B cell (primary cell): ENCODE results near the gene FAM200B. TPM values are rescaled to one million over a fixed set of nuclear protein-coding genes. Genes with fewer than 3 reads are reported as not detected.

Experiments used
- ATAC-seq: fragments of 200-7000 bp; cut with Tn5 transposase; one replicate; pipeline ENCODE4 v1.10.0; 2021; ENCODE audit warnings: low read depth, mild to moderate bottlenecking, moderate number of reproducible peaks, moderate library complexity
- CTCF ChIA-PET: fragments of 350-600 bp; sonication (Branson Sonifier 250); formaldehyde crosslinking; loops from one replicate; lab custom pipeline; 2021; ENCODE audit warnings: antibody characterized with exemption, inconsistent platforms; lab: Charles Lee
- POLR2A ChIA-PET: fragments of 350-600 bp; sonication (Branson Sonifier 250); formaldehyde crosslinking; loops from one replicate; lab custom pipeline; 2021; ENCODE audit warnings: antibody characterized with exemption; lab: Charles Lee
- DNase-seq: peaks from one replicate; pipeline ENCODE4 v3.0.0; 2013
- H2AFZ ChIP-seq: 2 replicates; pipeline ENCODE4 v1.6.1; 2012; ENCODE audit warnings: mild to moderate bottlenecking, low read depth, low read length; ENCODE audit not compliant: insufficient read depth, poor library complexity, severe bottlenecking
- H3K27ac ChIP-seq, 2 donors: 1 replicate in 1 of 2; 2 replicates in 1 of 2; pipeline ENCODE4 v1.5.1; 2012 to 2013; ENCODE audit warnings: low read length in 2 of 2, mild to moderate bottlenecking in 2 of 2, moderate library complexity in 1 of 2
- H3K27me3 ChIP-seq, 4 experiments: fragments of 200-600 bp in 1 of 4; sonication (generic) in 1 of 4; replicated peaks in 1 of 4; 1 replicate in 2 of 4; 2 replicates in 2 of 4; pipeline versions ENCODE4 v1.6.1 to v1.7.0; 2013 to 2016; ENCODE audit warnings: low read length in 3 of 4, mild to moderate bottlenecking in 2 of 4, mixed read lengths in 1 of 4, moderate library complexity in 1 of 4; ENCODE audit not compliant: insufficient read depth in 4 of 4, control insufficient read depth in 3 of 4; ENCODE audit errors: control extremely low read depth in 1 of 4
- H3K36me3 ChIP-seq, 2 experiments: replicated peaks in 1 of 2; 1 replicate in 1 of 2; 2 replicates in 1 of 2; pipeline versions ENCODE4 v1.6.1 to v1.7.1; 2013; ENCODE audit warnings: low read length in 1 of 2; ENCODE audit not compliant: insufficient read depth in 2 of 2, control insufficient read depth in 1 of 2; ENCODE audit errors: control extremely low read depth in 1 of 2, extremely low read depth in 1 of 2
- H3K4me1 ChIP-seq, 2 donors: fragments of 200-600 bp in 1 of 2; sonication (generic) in 1 of 2; 1 replicate in 1 of 2; 2 replicates in 1 of 2; pipeline versions ENCODE4 v1.5.1 to v1.6.1; 2013 to 2017; ENCODE audit warnings: low read length in 2 of 2; ENCODE audit not compliant: control insufficient read depth in 2 of 2, insufficient read depth in 2 of 2
- H3K4me2 ChIP-seq: replicated peaks from 2 replicates; pipeline ENCODE3; 2012; ENCODE audit warnings: mild to moderate bottlenecking, low read depth, low read length; ENCODE audit not compliant: poor library complexity, severe bottlenecking
- H3K4me3 ChIP-seq, 5 experiments: fragments of 200-600 bp in 1 of 5; sonication (generic) in 1 of 5; 1 replicate in 3 of 5; 2 replicates in 2 of 5; pipeline versions ENCODE4 v1.5.1 to v1.7.0; 2011 to 2016; ENCODE audit warnings: low read length in 4 of 5, mild to moderate bottlenecking in 4 of 5, low read depth in 2 of 5, control low read depth in 1 of 5, moderate library complexity in 1 of 5; ENCODE audit not compliant: insufficient read depth in 1 of 5; ENCODE audit errors: control extremely low read depth in 1 of 5, extremely low read depth in 1 of 5
- H3K79me2 ChIP-seq: fragments of 200-600 bp; sonication (generic); one replicate; pipeline ENCODE4 v1.6.0; 2016; ENCODE audit warnings: low read length; ENCODE audit not compliant: control insufficient read depth, insufficient read depth
- H3K9ac ChIP-seq: fragments of 200-600 bp; sonication (generic); 2 replicates; pipeline ENCODE4 v1.6.1; 2017; ENCODE audit warnings: mild to moderate bottlenecking, low read length, moderate library complexity
- H3K9me3 ChIP-seq, 3 donors: one replicate each; pipeline versions ENCODE4 v1.6.1 to v1.7.1; 2013; ENCODE audit warnings: low read length in 2 of 3; ENCODE audit not compliant: control insufficient read depth in 2 of 3, insufficient read depth in 1 of 3; ENCODE audit errors: control extremely low read depth in 1 of 3
- H4K20me1 ChIP-seq: 2 replicates; pipeline ENCODE4 v1.6.0; 2012; ENCODE audit warnings: mild to moderate bottlenecking, low read length; ENCODE audit not compliant: insufficient read depth, control insufficient read depth, poor library complexity, severe bottlenecking
- H3K27ac Mint-ChIP-seq: one replicate; pipeline ENCODE4 v1.8.0; 2021; ENCODE audit warnings: mixed read lengths
- H3K27me3 Mint-ChIP-seq: one replicate; pipeline ENCODE4 v1.8.0; 2021; ENCODE audit warnings: mixed read lengths
- H3K4me1 Mint-ChIP-seq: one replicate; pipeline ENCODE4 v1.8.0; 2021; ENCODE audit warnings: mixed read lengths
- H3K4me3 Mint-ChIP-seq: one replicate; pipeline ENCODE4 v1.8.0; 2021; ENCODE audit warnings: mixed read lengths
- H3K9me3 Mint-ChIP-seq: one replicate; pipeline ENCODE4 v1.8.0; 2022; ENCODE audit warnings: mixed read lengths; ENCODE audit not compliant: insufficient read depth
- EZH2 ChIP-seq: IDR thresholded peaks from 2 replicates; pipeline ENCODE4 v1.6.1; 2012; ENCODE audit warnings: borderline replicate concordance, low read depth, mild to moderate bottlenecking, moderate library complexity, low read length; ENCODE audit not compliant: insufficient read depth, poor library complexity, severe bottlenecking
- WGBS: methylation state at CpG from one replicate; pipeline ENCODE4 v1.1.5; 2013; ENCODE audit warnings: missing lambda C conversion rate; ENCODE audit not compliant: insufficient coverage; 5-methylcytosine and 5-hydroxymethylcytosine counted together
- intact Hi-C: fragments of 100-400 bp; cut with micrococcal nuclease; formaldehyde crosslinking; loops from one replicate; pipeline ENCODE4 v1.10.0; 2022
- polyA plus RNA-seq: library from polyadenylated mRNA; depleted of rRNA; stranded (reverse); fragments of >200 nt; gene quantifications from 2 replicates; pipeline ENCODE4 v1.2.3, GENCODE V29; 2012
- total RNA-seq, 2 donors: library from RNA; stranded (reverse); fragments of 120-200 nt in 1 of 2; gene quantifications; 1 replicate in 1 of 2; 2 replicates in 1 of 2; pipeline versions ENCODE4 v1.2.3 to v1.2.4, GENCODE V29; 2013 to 2022
- TF ChIP-seq, protein P1 (sequence below): fragments of 200-600 bp; IDR thresholded peaks from one replicate; pipeline ENCODE4 v1.8.0; 2022; ENCODE audit warnings: antibody characterized with exemption, mild to moderate bottlenecking

Gene FAM200B
- total and polyA plus RNA-seq, 2 donors (not counting 1 experiment from before 2014, with no cell fraction given) = 10.3 to 12.1 TPM

DNA sequence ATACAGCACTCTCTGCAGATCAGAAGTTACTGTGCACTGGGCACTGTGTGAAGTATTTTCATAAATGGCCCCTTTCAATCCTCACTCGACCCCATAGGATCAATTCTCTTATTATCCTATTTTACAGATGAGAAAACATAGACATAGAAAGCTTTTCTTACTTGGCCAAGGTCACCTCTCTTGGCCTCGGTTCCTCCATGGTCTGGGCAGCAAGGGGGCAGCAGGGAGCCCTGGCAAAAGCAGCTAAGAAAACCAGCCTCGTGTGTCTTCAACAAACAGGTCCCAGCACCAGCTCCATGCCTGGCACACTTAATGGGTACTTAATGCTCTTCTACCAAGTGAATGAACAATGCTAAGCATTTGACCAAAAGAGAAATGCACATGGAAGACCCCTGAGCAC is 55.6 kb downstream of the FAM200B start:
- Histone ChIP-seq H3K4me1 (peaks cover 0 to 12% of the 10 kb centered on the region in 2 donors), H4K20me1 (no peaks in the 10 kb centered on the region), H3K27ac (no peak overlapping the region), H3K9me3 (peaks cover 0 to 12% (median 11%) of the 10 kb centered on the region in 3 donors), H3K36me3 (no peaks in the 10 kb centered on the region), H3K4me2 (no peak overlapping the region), H3K4me3 (no peak overlapping the region), H2AFZ (no peak overlapping the region), H3K27me3 (peaks cover 0 to 3% (median 0%) of the 10 kb centered on the region in 4 experiments), H3K9ac (no peak overlapping the region), H3K79me2 (no peaks in the 10 kb centered on the region)
- DNase-seq (no peak), ATAC-seq (no peak)
- WGBS = 74% methylated on average over 2 of the region's 3 CpGs
- TF ChIP-seq, protein P1, sequence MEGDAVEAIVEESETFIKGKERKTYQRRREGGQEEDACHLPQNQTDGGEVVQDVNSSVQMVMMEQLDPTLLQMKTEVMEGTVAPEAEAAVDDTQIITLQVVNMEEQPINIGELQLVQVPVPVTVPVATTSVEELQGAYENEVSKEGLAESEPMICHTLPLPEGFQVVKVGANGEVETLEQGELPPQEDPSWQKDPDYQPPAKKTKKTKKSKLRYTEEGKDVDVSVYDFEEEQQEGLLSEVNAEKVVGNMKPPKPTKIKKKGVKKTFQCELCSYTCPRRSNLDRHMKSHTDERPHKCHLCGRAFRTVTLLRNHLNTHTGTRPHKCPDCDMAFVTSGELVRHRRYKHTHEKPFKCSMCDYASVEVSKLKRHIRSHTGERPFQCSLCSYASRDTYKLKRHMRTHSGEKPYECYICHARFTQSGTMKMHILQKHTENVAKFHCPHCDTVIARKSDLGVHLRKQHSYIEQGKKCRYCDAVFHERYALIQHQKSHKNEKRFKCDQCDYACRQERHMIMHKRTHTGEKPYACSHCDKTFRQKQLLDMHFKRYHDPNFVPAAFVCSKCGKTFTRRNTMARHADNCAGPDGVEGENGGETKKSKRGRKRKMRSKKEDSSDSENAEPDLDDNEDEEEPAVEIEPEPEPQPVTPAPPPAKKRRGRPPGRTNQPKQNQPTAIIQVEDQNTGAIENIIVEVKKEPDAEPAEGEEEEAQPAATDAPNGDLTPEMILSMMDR = no peak
- TF ChIP-seq EZH2 = no peak
- ChIA-PET POLR2A (no interaction called here), CTCF (no interaction called here)
- no peaks in the 10 kb centered on the region for H3K4me1 Mint-ChIP-seq
- H3K9me3 Mint-ChIP-seq = peaks cover 3% of the 10 kb centered on the region
- no peak overlapping the region for H3K27ac Mint-ChIP-seq
- intact Hi-C loops = no loop called here
- no peak overlapping the region for H3K4me3 Mint-ChIP-seq
- peaks cover 4% of the 10 kb centered on the region for H3K27me3 Mint-ChIP-seq

DNA sequence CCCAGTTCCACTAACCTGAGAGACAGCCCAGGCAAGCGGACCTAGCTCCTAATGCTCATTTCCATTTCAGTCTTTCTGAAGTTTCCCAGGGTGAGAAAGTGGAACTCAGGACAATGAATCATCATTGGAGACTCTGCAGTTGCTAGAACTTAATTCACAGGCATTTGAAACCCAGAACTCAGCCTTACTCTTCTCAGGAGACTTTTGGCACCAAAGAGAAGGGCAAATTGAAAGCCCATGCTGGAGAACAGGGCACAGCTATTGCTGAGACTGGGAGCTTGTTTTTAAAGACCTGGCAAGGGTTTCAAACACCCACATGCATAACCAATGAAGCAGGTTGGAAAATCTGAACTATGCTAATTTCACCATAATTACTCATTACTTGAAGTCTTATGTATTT is 57.2 kb downstream of the FAM200B start:
- no peak overlapping the region for H3K9ac ChIP-seq
- CTCF ChIA-PET = interaction anchor here (0.8 to 1.6 kb wide), 2 partner anchors 59 to 207 kb away, joined by 3 read pairs; no protein-coding TSS in a partner anchor
- H4K20me1 ChIP-seq = no peaks in the 10 kb centered on the region
- POLR2A ChIA-PET = no interaction called here
- no peak for DNase-seq
- no peaks in the 10 kb centered on the region for H3K36me3 ChIP-seq
- Mint-ChIP-seq H3K4me3 (no peak overlapping the region), H3K27ac (no peak overlapping the region), H3K27me3 (peaks cover 4% of the 10 kb centered on the region), H3K9me3 (peaks cover 11% of the 10 kb centered on the region), H3K4me1 (no peaks in the 10 kb centered on the region)
- H3K4me3 ChIP-seq = no peak overlapping the region
- peaks cover 2 to 19% (median 16%) of the 10 kb centered on the region in 3 donors for H3K9me3 ChIP-seq
- 75% methylated on average over 1 of the region's 1 CpG for WGBS
- peaks cover 0 to 3% (median 0%) of the 10 kb centered on the region in 4 experiments for H3K27me3 ChIP-seq
- intact Hi-C loops = no loop called here
- no peaks in the 10 kb centered on the region for H3K79me2 ChIP-seq
- no peak overlapping the region for H3K27ac ChIP-seq
- no peak for ATAC-seq
- TF ChIP-seq, protein P1 = no peak
- TF ChIP-seq EZH2 = no peak
- peaks cover 0 to 12% of the 10 kb centered on the region in 2 donors for H3K4me1 ChIP-seq
- H2AFZ ChIP-seq = no peak overlapping the region
- H3K4me2 ChIP-seq = no peak overlapping the region

Other genes with a start within 250 kb of the FAM200B start
- not detected in 2 replicates for gene CC2D2A, start 211.9 kb upstream of the FAM200B start, total RNA-seq
- 0.07 TPM in 1 of 2 replicates, not detected in the other for gene CC2D2A, start 211.9 kb upstream of the FAM200B start, polyA plus RNA-seq
- gene FBXL5, start 26.5 kb upstream of the FAM200B start, total RNA-seq = 41.0 and 41.9 TPM in 2 replicates
- gene FBXL5, start 26.5 kb upstream of the FAM200B start, polyA plus RNA-seq = 21.2 and 28.6 TPM in 2 replicates
- gene BST1, start 21.2 kb downstream of the FAM200B start, total RNA-seq = 0.27 and 0.32 TPM in 2 replicates
- gene BST1, start 21.2 kb downstream of the FAM200B start, polyA plus RNA-seq = 0.68 and 1.00 TPM in 2 replicates
- gene CD38, start 96.5 kb downstream of the FAM200B start, total RNA-seq = 7.8 and 10.1 TPM in 2 replicates
- 12.9 and 22.2 TPM in 2 replicates for gene CD38, start 96.5 kb downstream of the FAM200B start, polyA plus RNA-seq